ENCODE data around the gene LETM1. TPM values are rescaled to one million over a fixed set of nuclear protein-coding genes. Genes with fewer than 3 reads are reported as not detected.
A peak's percentile ranks its signal among the peaks of the same experiment; 100 is the strongest.

LETM1 gene
- total and polyA plus RNA-seq, 2 of the 13 experiments (the other 11 are each of a cell fraction or from before 2014, with no cell fraction given): 9.7 to 41.6 TPM

DNA sequence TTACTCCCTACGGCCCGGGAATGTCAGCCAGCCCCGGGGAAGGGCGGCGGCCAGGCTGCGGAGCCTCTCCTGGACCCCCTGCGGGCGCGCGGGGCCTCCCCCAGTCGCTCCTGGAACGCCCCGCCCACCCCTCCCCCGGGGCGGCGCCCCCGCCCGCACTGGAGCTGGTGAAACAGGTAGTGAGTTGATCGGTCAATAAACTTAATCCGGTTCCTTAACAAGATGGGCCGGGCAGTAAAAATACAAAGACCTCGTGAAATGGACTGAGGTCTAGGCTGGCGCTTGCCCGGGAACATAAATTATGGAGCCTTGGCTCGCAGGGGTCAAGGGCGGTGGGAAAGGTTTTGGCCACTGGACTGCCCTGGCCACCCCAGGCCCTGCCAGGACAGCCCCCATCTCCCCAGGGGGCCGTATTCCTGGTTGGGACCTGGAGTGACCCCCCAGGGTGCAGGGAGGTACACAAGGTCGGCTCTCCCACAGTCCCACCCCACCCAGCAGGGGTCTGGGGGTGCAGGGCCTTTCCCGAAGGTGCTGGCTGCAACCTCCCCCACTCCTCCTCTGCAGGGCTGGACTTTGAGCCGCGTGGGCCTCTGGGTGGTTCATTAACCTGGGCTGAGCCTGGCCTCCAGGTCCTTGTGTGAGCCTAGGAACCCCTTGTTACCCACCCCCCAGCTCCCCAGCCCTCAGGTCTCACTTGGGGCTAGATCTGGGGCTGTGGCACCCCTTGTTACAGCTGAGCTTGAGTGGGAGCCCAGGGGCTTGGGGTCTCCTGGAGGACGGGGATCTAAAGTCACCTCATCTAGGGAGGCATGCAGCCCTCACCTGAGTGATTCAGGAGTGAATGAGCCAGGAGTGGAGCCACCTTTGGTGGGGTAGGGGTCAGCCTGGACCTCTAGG is 60.4 kb downstream of the LETM1 start (continued):
- TF ChIP-seq, protein P1, sequence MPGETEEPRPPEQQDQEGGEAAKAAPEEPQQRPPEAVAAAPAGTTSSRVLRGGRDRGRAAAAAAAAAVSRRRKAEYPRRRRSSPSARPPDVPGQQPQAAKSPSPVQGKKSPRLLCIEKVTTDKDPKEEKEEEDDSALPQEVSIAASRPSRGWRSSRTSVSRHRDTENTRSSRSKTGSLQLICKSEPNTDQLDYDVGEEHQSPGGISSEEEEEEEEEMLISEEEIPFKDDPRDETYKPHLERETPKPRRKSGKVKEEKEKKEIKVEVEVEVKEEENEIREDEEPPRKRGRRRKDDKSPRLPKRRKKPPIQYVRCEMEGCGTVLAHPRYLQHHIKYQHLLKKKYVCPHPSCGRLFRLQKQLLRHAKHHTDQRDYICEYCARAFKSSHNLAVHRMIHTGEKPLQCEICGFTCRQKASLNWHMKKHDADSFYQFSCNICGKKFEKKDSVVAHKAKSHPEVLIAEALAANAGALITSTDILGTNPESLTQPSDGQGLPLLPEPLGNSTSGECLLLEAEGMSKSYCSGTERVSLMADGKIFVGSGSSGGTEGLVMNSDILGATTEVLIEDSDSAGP (CRISPR knock-in tag; IDR thresholded peaks at IDR 0.05; ENCODE audit: borderline replicate concordance): no peak; the same call in 1 of the 2 replicates
- 0 out of 2 replicates have a peak, but pooled peaks have one; percentile 79 for TF ChIP-seq BRD4 (CRISPR knock-in tag; IDR thresholded peaks at IDR 0.05)
- peak; percentile 60; the same call in 1 of the 2 replicates for TF ChIP-seq POGZ (CRISPR knock-in tag; IDR thresholded peaks at IDR 0.05)
- no peak for TF ChIP-seq ZNF530 (CRISPR knock-in tag; IDR thresholded peaks at IDR 0.05; ENCODE audit: low read depth)
- TF ChIP-seq ZNF792 (CRISPR knock-in tag; IDR thresholded peaks at IDR 0.05): 0 out of 2 replicates have a peak, but pooled peaks have one; percentile 29
- no peak; the same call in 1 of the 2 replicates for TF ChIP-seq ERF (CRISPR knock-in tag; IDR thresholded peaks at IDR 0.05)
- no peak for TF ChIP-seq ZNF510 (CRISPR knock-in tag; IDR thresholded peaks at IDR 0.05; ENCODE audit: low read depth)
- no peak for TF ChIP-seq ZNF619 (CRISPR knock-in tag; IDR thresholded peaks at IDR 0.05)
- peak; percentile 90 for TF ChIP-seq PHF21A (CRISPR knock-in tag; IDR thresholded peaks at IDR 0.05)
- no peak for TF ChIP-seq NFIB (CRISPR knock-in tag; IDR thresholded peaks at IDR 0.05; ENCODE audit: borderline replicate concordance)
- no peak for TF ChIP-seq NAIF1 (CRISPR knock-in tag; IDR thresholded peaks at IDR 0.05; ENCODE audit: borderline replicate concordance)
- TF ChIP-seq GLI4 (CRISPR knock-in tag; IDR thresholded peaks at IDR 0.05; ENCODE audit: borderline replicate concordance): no peak
- TF ChIP-seq, protein P2, sequence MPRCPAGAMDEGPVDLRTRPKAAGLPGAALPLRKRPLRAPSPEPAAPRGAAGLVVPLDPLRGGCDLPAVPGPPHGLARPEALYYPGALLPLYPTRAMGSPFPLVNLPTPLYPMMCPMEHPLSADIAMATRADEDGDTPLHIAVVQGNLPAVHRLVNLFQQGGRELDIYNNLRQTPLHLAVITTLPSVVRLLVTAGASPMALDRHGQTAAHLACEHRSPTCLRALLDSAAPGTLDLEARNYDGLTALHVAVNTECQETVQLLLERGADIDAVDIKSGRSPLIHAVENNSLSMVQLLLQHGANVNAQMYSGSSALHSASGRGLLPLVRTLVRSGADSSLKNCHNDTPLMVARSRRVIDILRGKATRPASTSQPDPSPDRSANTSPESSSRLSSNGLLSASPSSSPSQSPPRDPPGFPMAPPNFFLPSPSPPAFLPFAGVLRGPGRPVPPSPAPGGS (CRISPR knock-in tag; IDR thresholded peaks at IDR 0.05): peak; percentile 70
- TF ChIP-seq KLF15 (CRISPR knock-in tag; IDR thresholded peaks at IDR 0.05; ENCODE audit: borderline replicate concordance): no peak
- no peak for TF ChIP-seq CBX2 (IDR thresholded peaks at IDR 0.05; ENCODE audit: low read depth, low read length)
- TF ChIP-seq CBX2 (CRISPR knock-in tag; IDR thresholded peaks at IDR 0.05; ENCODE audit: low read depth): no peak
- TF ChIP-seq, protein P3, sequence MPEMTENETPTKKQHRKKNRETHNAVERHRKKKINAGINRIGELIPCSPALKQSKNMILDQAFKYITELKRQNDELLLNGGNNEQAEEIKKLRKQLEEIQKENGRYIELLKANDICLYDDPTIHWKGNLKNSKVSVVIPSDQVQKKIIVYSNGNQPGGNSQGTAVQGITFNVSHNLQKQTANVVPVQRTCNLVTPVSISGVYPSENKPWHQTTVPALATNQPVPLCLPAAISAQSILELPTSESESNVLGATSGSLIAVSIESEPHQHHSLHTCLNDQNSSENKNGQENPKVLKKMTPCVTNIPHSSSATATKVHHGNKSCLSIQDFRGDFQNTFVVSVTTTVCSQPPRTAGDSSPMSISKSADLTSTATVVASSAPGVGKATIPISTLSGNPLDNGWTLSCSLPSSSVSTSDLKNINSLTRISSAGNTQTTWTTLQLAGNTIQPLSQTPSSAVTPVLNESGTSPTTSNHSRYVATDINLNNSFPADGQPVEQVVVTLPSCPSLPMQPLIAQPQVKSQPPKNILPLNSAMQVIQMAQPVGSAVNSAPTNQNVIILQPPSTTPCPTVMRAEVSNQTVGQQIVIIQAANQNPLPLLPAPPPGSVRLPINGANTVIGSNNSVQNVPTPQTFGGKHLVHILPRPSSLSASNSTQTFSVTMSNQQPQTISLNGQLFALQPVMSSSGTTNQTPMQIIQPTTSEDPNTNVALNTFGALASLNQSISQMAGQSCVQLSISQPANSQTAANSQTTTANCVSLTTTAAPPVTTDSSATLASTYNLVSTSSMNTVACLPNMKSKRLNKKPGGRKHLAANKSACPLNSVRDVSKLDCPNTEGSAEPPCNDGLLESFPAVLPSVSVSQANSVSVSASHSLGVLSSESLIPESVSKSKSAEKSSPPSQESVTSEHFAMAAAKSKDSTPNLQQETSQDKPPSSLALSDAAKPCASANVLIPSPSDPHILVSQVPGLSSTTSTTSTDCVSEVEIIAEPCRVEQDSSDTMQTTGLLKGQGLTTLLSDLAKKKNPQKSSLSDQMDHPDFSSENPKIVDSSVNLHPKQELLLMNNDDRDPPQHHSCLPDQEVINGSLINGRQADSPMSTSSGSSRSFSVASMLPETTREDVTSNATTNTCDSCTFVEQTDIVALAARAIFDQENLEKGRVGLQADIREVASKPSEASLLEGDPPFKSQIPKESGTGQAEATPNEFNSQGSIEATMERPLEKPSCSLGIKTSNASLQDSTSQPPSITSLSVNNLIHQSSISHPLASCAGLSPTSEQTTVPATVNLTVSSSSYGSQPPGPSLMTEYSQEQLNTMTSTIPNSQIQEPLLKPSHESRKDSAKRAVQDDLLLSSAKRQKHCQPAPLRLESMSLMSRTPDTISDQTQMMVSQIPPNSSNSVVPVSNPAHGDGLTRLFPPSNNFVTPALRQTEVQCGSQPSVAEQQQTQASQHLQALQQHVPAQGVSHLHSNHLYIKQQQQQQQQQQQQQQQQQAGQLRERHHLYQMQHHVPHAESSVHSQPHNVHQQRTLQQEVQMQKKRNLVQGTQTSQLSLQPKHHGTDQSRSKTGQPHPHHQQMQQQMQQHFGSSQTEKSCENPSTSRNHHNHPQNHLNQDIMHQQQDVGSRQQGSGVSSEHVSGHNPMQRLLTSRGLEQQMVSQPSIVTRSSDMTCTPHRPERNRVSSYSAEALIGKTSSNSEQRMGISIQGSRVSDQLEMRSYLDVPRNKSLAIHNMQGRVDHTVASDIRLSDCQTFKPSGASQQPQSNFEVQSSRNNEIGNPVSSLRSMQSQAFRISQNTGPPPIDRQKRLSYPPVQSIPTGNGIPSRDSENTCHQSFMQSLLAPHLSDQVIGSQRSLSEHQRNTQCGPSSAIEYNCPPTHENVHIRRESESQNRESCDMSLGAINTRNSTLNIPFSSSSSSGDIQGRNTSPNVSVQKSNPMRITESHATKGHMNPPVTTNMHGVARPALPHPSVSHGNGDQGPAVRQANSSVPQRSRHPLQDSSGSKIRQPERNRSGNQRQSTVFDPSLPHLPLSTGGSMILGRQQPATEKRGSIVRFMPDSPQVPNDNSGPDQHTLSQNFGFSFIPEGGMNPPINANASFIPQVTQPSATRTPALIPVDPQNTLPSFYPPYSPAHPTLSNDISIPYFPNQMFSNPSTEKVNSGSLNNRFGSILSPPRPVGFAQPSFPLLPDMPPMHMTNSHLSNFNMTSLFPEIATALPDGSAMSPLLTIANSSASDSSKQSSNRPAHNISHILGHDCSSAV (CRISPR knock-in tag; IDR thresholded peaks at IDR 0.05; ENCODE audit: borderline replicate concordance): no peak
